ENCODE data around the gene SH3BP4.

Gene SH3BP4

DNA sequence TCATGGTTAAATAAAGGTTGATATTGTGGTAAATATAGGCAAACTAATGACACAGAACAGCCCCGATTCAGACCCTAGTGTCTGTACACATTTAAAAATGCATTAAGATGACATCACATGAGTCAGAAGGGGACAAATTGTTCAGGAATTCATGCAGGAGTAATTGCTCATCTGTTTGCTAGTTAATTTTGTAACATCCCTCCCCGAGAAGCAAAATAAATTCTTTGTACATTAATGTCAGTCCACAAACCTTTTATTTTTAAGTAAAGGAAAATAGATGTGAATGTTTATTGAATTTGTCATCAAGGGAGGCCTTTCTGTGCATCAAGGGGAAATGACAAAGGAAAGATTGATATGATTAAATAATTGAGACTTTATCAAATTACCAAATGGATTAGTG, 69.9 kb downstream of the SH3BP4 start:
- DNase-seq, result no peak

DNA sequence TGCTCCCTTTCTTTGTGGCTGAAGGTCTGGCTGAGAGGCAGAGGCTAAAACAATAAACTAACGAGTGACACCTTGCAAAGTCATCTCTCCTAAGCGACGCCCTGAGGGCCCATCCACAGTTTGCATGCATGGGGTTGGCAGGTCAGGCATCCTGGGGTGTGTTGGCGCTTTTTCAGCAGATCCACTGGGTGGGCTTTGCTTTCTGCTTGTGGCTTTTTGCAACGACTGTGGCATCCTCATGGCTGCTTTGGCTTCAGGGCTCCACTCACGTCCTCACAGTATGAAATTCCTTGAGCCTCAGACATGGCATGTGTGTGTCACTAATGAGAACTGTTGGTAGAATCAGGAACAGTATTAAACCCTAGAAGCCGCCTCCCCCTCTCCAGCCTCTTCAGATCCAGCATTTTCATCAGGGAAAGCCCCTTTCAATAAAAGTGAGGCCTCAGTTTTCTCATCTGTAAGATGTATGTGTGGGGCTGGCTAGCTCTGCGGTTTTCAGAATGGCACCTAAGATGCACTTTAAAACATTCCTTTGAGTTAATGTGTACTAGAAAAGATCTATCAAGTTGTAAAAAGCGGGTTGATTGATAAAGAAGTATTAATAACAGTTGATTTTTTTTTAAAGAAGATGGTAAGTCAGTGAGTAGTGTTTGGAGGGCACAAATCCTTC, 72.5 kb downstream of the SH3BP4 start:
- DNase-seq, result no peak

DNA sequence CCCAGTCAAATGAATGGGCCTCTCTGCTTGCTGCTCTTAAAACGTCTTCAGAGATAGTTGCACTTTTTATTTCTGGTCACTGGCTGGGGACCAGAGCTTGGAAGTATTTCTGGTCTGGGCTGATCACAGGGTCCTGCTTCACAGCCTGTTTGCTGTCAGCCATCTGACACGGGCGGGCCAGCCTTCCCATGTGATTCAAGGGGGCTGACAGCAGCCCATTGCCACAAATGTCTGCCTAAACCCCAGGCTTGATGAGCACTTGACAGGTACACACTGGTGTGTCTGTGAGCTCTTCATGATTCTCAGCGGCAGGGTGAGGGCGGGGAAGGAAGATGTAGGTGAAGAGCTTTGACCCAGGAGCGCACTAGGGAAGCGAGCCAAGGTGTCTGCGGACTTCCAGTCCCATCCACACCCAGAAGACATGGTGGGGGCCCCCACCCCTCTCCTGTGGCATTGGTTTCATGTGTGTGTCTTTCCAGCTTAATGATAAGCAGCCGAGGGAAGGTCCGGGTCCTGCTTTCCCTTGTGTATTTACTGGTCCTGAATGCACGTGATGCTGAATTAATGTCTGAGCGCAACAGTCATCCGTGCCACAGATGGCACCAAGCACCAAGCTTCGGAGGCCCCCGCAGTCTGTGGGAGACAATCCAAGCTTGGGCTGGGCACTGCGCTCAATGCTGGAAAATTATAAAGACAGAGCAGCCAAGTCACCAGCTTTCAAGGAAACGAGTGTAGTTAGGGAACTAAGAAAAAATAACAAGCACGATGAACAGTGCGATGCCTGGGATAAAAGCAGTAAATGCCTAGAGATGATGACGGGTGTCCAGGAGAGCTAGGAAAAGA, 73.3 kb downstream of the SH3BP4 start:
- DNase-seq, result no peak

DNA sequence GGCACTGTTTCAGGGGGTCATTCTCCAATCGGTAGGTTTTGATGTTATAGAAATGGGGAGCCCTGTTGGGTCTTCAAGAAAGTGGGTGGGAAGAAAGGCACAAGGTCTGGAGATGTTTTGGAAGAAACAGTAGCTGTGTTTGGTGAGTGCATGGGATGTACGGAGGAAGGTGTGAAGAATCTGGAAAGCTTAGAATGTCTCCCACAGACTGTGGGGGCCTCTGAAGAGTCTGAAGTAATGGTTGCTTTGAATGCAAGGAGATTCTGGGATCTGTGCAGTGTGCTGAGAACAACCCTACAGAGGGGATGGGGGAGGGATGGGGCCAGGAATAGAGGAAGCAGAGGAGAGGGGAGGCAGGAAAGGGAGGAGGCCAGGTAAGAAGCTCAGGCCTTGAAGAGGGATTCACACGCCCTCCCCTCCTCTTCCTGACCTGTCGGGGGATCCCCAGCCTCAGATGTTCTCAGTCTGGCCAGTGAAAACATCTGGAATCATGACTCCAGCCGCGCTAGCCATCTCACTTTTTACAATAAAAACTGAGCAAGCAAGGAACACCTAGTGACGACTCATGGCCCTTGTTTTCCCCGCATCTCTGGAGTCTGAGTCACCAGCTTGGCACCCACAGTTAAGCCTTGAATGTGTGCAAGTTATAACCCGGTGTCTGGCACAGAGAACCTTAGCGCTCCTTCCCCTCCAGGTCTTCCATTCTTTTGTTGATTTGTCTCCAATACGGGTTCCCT, 74.2 kb downstream of the SH3BP4 start:
- no peak for DNase-seq

DNA sequence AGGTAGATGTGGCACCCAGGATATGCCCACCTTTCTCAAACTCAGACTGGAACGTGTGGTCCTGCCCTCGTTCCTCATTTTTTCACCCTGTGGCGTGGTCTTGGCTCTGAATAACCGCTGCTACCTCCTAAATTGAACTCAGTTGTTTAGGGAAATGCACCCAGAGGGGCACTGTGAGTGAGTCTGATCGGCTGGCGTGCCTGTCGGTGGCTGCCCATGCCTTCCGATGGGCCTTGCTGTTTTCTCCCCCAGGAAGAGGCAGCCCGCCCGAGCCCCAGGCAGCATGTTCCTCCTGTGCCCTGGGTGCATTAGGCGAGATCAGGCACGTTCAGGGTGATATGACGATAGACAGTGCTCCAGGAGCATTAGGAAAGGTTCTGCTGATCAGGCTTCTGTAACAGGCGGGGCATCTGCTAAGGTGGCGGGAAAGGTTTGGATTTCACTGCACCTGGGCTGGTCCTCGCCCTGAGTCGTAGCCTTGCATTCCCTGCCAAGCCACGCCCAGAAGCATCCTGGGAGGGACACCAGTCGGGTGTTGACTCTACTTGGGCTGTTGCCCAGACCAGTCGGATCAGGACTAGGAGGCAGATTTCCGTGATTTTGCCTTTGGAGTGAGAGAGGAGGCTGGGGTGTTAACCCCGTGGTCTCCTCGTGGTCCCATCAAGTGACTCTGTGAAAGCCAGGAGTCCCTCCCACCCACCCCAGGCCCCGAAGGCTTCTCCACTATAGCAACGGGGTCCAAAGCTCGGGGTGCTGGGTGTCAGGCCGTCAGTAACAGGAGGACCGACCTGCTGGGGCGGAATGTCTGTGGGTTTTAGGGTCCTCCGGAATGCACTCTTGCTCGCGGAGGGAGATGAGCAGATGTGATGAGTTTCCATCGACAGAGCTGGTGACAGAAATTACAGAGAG, 75.1 kb downstream of the SH3BP4 start:
- DNase-seq, result no peak

DNA sequence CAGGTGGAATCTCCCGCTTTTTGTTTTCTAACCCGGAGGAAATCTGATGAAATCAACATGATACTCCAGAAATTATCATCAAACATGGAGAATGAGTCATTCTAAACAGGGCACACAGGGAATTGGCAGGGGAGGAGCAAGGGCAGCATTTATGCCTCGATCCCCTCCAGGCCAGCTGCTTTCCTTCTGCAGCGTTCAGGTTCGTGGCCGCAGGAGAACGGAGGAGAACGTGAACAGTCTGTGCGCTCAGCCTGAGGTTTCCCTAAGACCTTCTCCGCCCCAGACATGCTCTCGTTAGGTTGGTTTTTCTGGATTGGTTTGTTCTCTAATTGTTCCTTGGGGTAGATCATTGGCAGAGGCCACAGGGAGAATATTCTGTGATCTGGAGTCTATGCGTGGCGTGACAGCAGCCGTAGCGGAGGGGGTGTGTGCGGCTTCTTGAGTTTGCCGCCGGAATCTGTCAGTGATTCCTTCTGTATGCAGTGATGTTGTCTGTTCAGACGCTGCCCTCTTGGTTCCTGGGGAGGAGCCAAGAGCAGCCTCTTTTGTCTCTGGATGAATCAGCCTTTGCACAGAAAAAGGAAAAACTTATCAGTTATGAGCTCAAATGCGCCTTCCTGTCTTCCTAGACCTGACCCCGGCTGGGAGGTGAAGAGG, 75.9 kb downstream of the SH3BP4 start:
- no peak for DNase-seq

DNA sequence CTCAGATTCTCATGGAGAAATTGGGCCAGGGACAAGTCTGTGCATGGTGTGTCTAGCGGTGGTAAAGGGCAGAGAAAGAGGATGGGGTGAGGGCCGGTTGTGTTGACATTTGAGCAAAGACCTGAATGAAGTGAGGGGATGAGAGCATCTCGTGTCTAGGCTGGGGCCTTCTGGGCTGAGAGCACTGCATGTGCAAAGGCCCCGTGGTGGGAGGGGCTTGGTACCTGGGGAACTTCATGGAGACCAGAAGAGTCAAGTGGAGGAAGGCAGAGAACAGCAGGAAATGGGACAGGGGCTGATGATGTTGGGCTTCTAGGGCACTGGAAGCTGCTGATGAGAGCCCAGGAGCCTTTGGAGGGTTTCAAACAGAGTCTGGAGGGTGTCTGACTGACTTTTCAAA, 76.8 kb downstream of the SH3BP4 start:
- DNase-seq, result no peak

DNA sequence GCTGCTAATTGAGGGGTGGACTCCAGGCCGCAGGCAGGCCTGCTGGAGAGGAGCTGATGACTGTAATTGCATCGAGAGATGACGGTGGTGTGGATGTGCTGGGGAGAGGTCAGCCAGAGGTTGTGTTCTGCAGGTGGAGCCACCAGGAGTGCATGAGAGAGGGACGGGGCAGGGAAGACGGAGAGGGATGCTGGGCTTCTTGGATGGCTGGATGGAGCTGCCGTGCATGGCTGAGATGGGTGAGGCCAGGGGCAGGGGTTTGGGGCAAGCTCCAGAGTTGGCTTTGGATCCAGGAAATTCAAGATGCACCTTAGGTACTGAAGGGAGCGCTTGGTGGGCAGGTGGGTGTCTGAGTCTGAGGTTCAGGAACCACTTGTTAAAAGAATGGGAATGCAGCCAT, 77.2 kb downstream of the SH3BP4 start:
- no peak for DNase-seq

DNA sequence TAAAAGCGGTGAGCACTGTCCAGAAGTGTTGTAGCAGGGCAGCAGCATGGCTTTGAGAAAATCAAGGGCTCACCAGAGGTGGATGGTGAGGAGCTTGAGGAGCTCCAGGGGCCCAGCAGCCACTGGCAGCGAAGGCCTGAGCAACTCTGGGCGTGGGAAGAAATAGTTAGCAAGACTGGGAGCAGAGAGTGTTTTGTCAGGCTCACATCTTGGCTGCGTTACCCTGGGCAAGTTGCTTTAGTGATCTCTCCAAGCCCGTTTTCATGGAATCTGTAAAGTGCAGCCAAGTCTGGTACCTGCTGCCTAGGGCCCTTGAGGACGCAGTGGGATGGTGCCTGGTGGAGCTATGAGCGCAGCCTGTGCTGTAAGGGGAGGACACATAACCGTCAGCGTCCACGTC, 78.3 kb downstream of the SH3BP4 start:
- DNase-seq, result no peak

DNA sequence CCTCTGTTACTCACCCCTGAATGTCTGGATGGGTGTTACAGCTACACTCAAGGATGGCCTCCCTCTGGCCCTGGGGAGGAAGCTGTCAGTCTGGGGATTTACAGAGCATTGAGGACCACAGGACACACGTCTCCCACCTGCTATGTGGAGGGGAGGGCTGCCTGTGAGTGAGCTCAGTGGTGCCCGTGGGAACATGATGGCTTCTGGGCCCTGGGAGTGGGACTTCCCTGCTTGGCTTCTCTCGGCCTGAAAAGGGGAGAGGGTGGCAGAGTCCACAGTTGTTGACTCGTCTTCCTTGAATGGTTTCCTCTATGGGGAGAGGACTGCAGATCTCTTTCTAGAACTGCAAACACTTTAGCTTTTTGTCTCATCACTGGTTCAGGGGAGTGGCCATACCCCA, 79.1 kb downstream of the SH3BP4 start:
- DNase-seq, result no peak

DNA sequence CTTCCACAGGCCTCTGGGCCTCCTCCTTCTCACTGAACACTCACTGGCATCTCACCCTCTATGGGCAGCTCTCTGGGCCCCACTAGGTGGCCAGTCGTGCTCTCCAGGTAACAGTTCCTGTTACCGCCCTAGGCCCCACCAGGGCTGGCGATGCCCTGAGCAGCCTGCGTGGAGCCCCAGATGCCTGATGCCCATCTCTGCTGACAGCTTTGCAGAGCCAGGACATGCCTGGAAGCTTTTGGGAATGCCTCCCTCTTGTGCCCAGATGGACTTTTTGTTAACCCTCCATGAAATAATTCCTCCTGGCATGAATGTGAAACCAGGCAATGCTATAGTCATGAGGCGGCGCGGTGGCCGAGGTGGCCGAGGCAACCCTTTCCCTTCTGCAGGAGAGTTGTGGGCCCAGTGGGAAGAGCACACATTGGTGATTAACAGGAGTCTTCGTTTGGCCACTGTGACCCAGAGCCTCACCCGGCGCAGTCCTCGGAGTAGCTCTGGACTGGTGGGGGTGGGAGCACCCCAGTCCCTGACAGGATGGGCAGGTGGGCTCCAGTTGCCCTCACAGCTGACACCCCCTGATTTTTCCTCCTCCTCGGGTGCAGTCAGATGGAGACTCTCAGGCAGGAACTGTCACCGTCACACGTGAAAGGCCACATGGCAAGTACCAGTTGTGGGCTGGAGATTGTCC, 80.0 kb downstream of the SH3BP4 start:
- DNase-seq, result no peak

DNA sequence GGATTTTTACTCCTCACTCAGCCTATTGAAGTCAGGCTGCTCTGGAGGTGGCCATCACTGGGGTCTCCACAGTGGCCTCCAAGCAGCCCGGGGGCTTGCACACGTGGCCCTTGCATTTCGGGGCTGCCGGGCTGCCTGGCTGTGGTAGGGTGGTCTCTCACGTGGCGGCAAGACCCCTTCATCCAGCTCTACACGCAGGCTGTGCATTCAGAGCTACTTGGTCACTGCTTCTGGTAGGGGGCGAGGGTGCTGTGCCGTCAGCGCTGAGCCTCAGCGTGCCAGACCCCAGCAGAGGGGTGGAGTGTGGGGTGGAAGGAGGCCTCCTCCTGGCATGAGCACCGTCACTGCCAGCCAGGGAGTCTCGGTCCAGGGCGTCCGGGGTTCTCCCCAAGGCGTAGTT, 80.6 kb downstream of the SH3BP4 start:
- DNase-seq, result no peak

DNA sequence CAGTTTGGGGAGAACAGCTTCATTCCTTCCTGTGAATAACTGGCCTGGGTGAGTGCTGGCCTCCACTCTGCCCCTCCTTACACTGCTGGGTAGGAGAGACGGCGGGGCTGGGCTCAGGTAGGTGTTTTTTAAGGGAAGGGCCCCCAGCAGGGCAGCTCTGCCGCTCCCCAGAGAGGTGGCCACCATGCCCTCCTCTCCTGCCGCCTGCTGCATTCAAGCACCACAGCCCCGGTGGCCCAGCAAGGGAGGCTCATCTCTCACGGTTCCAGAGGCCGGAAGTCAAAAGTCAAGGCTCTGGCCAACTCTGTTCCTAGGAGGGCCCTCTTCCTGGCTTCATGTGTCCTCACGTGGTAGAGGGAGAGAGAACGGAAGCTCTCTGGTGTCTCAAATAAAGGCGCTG, 81.1 kb downstream of the SH3BP4 start:
- no peak for DNase-seq

DNA sequence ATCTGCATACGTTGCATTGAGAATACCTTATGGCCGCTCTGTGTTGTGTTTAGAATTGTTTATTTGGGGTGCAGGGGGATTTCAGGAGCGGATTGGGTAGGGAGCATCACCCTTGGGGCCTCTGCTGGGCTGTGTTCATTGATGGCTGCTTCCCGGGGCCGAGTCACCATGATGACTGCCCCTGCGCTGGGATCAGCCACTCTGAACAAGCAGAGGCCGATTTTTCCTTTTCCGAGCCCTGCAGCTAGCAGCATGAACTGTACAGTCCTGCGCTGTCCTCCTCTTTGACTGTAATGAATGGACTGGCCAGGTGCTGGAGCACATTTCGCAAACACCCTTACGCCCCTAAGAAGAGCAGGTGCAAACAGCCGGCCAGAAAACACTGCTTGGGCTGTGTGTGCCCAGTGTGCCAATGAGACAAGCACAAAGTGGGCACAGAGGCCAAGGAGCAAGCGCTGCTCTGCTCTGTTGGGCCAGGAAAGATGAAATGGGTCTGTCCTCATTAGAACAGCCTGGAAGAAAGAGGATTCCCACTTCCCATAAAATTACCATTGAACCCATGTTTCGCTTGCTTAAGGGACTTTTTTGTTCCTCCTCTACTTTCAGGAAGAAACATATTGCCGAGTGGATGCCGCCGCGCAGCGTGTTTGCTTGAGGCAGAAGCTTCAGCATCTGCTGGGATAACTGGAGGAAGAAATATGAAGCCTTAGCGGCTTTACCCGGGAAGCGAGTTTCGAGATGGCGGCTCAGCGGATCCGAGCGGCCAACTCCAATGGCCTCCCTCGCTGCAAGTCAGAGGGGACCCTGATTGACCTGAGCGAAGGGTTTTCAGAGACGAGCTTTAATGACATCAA, 82.7 kb downstream of the SH3BP4 start:
- no peak for DNase-seq

DNA sequence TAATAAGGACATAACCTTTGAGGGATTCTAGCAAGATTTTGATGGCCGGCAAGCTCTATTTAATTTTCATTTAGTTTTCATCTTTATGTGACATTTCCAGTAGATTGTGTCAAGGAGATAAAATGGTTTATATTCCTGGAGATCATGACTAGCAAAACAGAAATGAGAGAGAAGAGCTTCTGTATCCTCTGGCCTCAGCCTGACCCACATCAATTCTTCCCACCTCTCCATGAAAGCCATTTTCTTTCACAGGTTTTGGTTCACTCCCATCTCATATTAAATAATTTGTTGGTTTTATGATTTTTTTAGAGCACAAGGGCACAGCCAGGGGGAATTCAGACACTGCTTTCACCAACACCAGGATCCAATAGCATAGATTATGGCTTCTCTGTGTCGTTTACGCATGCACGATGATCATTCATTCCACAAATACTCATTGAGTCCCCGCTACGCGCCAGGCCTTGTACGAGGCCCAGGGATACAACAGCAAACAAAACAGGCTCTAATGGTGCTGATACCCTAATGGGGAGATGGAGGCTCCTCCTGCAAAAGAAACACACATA, 85.9 kb downstream of the SH3BP4 start:
- DNase-seq, result no peak

DNA sequence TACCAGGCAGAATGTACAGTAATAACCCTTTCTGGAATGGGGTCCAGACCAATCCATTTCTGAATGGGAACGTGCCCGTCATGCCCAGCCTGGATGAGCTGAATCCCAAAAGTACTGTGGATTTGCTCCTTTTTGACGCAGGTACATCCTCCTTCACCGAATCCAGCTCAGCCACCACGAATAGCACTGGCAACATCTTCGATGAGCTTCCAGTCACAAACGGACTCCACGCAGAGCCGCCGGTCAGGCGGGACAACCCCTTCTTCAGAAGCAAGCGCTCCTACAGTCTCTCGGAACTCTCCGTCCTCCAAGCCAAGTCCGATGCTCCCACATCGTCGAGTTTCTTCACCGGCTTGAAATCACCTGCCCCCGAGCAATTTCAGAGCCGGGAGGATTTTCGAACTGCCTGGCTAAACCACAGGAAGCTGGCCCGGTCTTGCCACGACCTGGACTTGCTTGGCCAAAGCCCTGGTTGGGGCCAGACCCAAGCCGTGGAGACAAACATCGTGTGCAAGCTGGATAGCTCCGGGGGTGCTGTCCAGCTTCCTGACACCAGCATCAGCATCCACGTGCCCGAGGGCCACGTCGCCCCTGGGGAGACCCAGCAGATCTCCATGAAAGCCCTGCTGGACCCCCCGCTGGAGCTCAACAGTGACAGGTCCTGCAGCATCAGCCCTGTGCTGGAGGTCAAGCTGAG, 89.6 kb downstream of the SH3BP4 start:
- no peak for DNase-seq

DNA sequence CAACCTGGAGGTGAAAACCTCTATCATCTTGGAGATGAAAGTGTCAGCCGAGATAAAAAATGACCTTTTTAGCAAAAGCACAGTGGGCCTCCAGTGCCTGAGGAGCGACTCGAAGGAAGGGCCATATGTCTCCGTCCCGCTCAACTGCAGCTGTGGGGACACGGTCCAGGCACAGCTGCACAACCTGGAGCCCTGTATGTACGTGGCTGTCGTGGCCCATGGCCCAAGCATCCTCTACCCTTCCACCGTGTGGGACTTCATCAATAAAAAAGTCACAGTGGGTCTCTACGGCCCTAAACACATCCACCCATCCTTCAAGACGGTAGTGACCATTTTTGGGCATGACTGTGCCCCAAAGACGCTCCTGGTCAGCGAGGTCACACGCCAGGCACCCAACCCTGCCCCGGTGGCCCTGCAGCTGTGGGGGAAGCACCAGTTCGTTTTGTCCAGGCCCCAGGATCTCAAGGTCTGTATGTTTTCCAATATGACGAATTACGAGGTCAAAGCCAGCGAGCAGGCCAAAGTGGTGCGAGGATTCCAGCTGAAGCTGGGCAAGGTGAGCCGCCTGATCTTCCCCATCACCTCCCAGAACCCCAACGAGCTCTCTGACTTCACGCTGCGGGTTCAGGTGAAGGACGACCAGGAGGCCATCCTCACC, 90.2 kb downstream of the SH3BP4 start:
- DNase-seq, result no peak

DNA sequence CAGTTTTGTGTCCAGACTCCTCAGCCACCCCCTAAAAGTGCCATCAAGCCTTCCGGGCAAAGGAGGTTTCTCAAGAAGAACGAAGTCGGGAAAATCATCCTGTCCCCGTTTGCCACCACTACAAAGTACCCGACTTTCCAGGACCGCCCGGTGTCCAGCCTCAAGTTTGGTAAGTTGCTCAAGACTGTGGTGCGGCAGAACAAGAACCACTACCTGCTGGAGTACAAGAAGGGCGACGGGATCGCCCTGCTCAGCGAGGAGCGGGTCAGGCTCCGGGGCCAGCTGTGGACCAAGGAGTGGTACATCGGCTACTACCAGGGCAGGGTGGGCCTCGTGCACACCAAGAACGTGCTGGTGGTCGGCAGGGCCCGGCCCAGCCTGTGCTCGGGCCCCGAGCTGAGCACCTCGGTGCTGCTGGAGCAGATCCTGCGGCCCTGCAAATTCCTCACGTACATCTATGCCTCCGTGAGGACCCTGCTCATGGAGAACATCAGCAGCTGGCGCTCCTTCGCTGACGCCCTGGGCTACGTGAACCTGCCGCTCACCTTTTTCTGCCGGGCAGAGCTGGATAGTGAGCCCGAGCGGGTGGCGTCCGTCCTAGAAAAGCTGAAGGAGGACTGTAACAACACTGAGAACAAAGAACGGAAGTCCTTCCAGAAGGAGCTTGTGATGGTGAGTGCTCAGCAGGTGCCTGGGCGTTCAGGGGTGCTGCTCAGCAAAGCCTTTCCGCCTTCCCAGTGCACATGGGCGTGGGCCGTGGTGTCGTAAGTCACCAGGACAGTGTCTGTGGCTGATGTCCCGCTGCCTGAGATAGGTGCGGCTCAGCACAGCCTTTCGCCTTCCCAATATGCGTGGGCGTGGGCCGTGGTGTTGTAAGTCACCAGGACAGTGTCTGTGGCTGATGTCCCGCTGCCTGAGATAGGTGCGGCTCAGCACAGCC, 91.0 kb downstream of the SH3BP4 start:
- DNase-seq, result no peak
